HepG2 (cell line): Measurements from ENCODE around the gene TTC23. TPM values are rescaled to one million over a fixed set of nuclear protein-coding genes. Genes with fewer than 3 reads are reported as not detected.

Experiments used
- ATAC-seq: fragments of 200-7000 bp; cut with Tn5 transposase; 3 replicates; pipeline ENCODE4 v1.9.1; 2020; ENCODE audit warnings: mild to moderate bottlenecking, moderate library complexity
- BruUV-seq: library from RNA; stranded (reverse); fragments of 400-500 nt; replicated peaks from 2 replicates; lab custom pipeline; 2021; lab: Mats Ljungman, UMichigan
- CTCF ChIA-PET: fragments of 300-600 bp; formaldehyde crosslinking; extraction: SDS; loops from one replicate; lab custom pipeline; 2021; ENCODE audit warnings: low total read pairs, inconsistent platforms, low intra/inter-chr PET ratio; lab: Yijun Ruan, JAX
- POLR2A ChIA-PET: fragments of 350-600 bp; sonication (Branson Sonifier 250); formaldehyde crosslinking; loops from one replicate; lab custom pipeline; 2020; ENCODE audit warnings: antibody characterized with exemption, inconsistent platforms; lab: Yijun Ruan, JAX
- DNase-seq: peaks from one replicate; pipeline ENCODE4 v3.0.0-alpha.2; 2015; ENCODE audit warnings: low spot score
- FAIRE-seq: peaks from 3 replicates; lab custom pipeline; 2011; peaks lifted over from hg19 to GRCh38; lab: Jason Lieb, UNC
- H2AFZ ChIP-seq: one replicate; pipeline ENCODE4 v1.6.1; 2011; ENCODE audit warnings: low read length, inconsistent platforms
- H3K27ac ChIP-seq: fragments of 300-600 bp; 3 replicates; pipeline ENCODE4 v1.8.0; 2011; ENCODE audit warnings: mixed run types, mild to moderate bottlenecking, mixed read lengths, low read length, inconsistent platforms; ENCODE audit not compliant: insufficient read depth; ENCODE audit errors: extremely low read length
- H3K27me3 ChIP-seq, 2 experiments: fragments of 200-600 bp in 1 of 2; 2 replicates in 1 of 2; 3 replicates in 1 of 2; pipeline versions ENCODE4 v1.6.0 to v1.8.0; 2011; ENCODE audit warnings: low read length in 2 of 2, mild to moderate bottlenecking in 2 of 2, moderate library complexity in 2 of 2, inconsistent platforms in 1 of 2; ENCODE audit not compliant: insufficient read depth in 2 of 2, control insufficient read depth in 1 of 2
- H3K36me3 ChIP-seq, 2 experiments: fragments of 200-600 bp in 1 of 2; replicated peaks in 1 of 2; 2 replicates in 1 of 2; 3 replicates in 1 of 2; pipeline versions ENCODE4 v1.5.1 to v1.8.0; 2011; ENCODE audit warnings: low read length in 2 of 2, inconsistent platforms in 1 of 2; ENCODE audit not compliant: insufficient read depth in 2 of 2, control insufficient read depth in 1 of 2
- H3K4me1 ChIP-seq: 2 replicates; pipeline ENCODE4 v1.5.1; 2012; ENCODE audit warnings: low read length, inconsistent platforms; ENCODE audit not compliant: insufficient read depth
- H3K4me2 ChIP-seq: 2 replicates; pipeline ENCODE4 v1.6.0; 2011; ENCODE audit warnings: low read depth, low read length, inconsistent platforms
- H3K4me3 ChIP-seq, 3 experiments: fragments of 200-600 bp in 1 of 3; sonication (generic), shearing (Covaris generic) in 1 of 3; replicated peaks in 1 of 3; 2 replicates each; pipeline ENCODE4 v1.5.1; 2011 to 2016; ENCODE audit warnings: low read length in 3 of 3, inconsistent platforms in 2 of 3, low read depth in 2 of 3, mild to moderate bottlenecking in 2 of 3, control low read depth in 1 of 3, mixed read lengths in 1 of 3; ENCODE audit not compliant: insufficient read depth in 1 of 3
- H3K79me2 ChIP-seq: one replicate; pipeline ENCODE4 v1.6.1; 2011; ENCODE audit warnings: low read length, inconsistent platforms; ENCODE audit not compliant: insufficient read depth
- H3K9ac ChIP-seq: 2 replicates; pipeline ENCODE4 v1.6.0; 2011; ENCODE audit warnings: mild to moderate bottlenecking, low read depth, low read length, inconsistent platforms; ENCODE audit not compliant: insufficient read depth
- H3K9me3 ChIP-seq: 2 replicates; pipeline ENCODE4 v1.5.1; 2012; ENCODE audit warnings: mild to moderate bottlenecking, low read length
- H4K20me1 ChIP-seq: 2 replicates; pipeline ENCODE4 v1.6.0; 2011; ENCODE audit warnings: inconsistent platforms, mild to moderate bottlenecking, low read length, moderate library complexity; ENCODE audit not compliant: insufficient read depth
- AGO2 ChIP-seq: fragments of 200-400 bp; formaldehyde crosslinking; optimal IDR thresholded peaks from 2 replicates; pipeline ENCODE3; 2017; ENCODE audit warnings: mild to moderate bottlenecking, low read depth, low read length, moderate library complexity
- ATF7-NPFF ChIP-seq: sonication (generic); formaldehyde crosslinking; IDR thresholded peaks from 2 replicates; pipeline ENCODE4 v1.8.1; 2023; ENCODE audit warnings: mild to moderate bottlenecking, low read depth, missing genetic modification reagents, moderate library complexity
- CTCF ChIP-seq: sonication (generic); formaldehyde crosslinking; IDR thresholded peaks from 2 replicates; pipeline ENCODE4 v1.5.0; 2020; ENCODE audit warnings: mild to moderate bottlenecking, missing genetic modification reagents, moderate library complexity
- HOXA3 ChIP-seq: sonication (generic); formaldehyde crosslinking; IDR thresholded peaks from 2 replicates; pipeline ENCODE4 v1.5.0; 2020; ENCODE audit warnings: missing genetic modification reagents
- LBX2 ChIP-seq: sonication (generic); formaldehyde crosslinking; IDR thresholded peaks from 2 replicates; pipeline ENCODE4 v1.5.0; 2020; ENCODE audit warnings: missing genetic modification reagents, mild to moderate bottlenecking, borderline replicate concordance
- MAX ChIP-seq: IDR thresholded peaks from 2 replicates; pipeline ENCODE4 v1.6.1; 2012; ENCODE audit warnings: inconsistent platforms
- RXRB ChIP-seq: IDR thresholded peaks from 2 replicates; pipeline ENCODE4 v1.6.1; 2016; ENCODE audit warnings: borderline replicate concordance, missing genetic modification reagents, missing compliant biosample characterization
- TERF1 ChIP-seq: sonication (generic); formaldehyde crosslinking; IDR thresholded peaks from 2 replicates; pipeline ENCODE4 v1.8.0; 2022; ENCODE audit warnings: mild to moderate bottlenecking, missing genetic modification reagents, moderate library complexity
- ZBTB33 ChIP-seq: sonication (generic); formaldehyde crosslinking; IDR thresholded peaks from 2 replicates; pipeline ENCODE4 v1.4.0; 2020; ENCODE audit warnings: missing genetic modification reagents
- ZBTB42 ChIP-seq: sonication (generic); formaldehyde crosslinking; IDR thresholded peaks from 2 replicates; pipeline ENCODE4 v1.5.0; 2020; ENCODE audit warnings: mild to moderate bottlenecking, missing genetic modification reagents
- ZFP36L1 ChIP-seq: sonication (generic); formaldehyde crosslinking; IDR thresholded peaks from 2 replicates; pipeline ENCODE4 v1.8.0; 2022; ENCODE audit warnings: mild to moderate bottlenecking, missing genetic modification reagents, moderate library complexity
- ZNF143 ChIP-seq: sonication (generic); formaldehyde crosslinking; IDR thresholded peaks from 2 replicates; pipeline ENCODE4 v1.4.0; 2020; ENCODE audit warnings: missing genetic modification reagents
- WGBS: methylation state at CpG from one replicate; pipeline ENCODE4 v1.1.6; 2017; ENCODE audit warnings: low lambda C conversion rate; 5-methylcytosine and 5-hydroxymethylcytosine counted together
- in situ Hi-C: cut with HindIII; loops from 2 replicates; pipeline ENCODE4 v1.10.0; 2017; ENCODE audit warnings: low pct_unique_long_range_greater_than_20kb; ENCODE audit not compliant: extremely low pct_ligation_motif_present
- intact Hi-C: fragments of 100-400 bp; cut with micrococcal nuclease; formaldehyde crosslinking; loops from one replicate; pipeline ENCODE4 v1.10.0; 2022; ENCODE audit not compliant: unreplicated experiment
- polyA plus RNA-seq, 8 experiments: library from polyadenylated mRNA; depleted of rRNA in 3 of 8; stranded (reverse) in 7 of 8; unstranded in 1 of 8; fragments of >200 nt; fragmentation: Illumina TruSeq in 4 of 8; extraction: Trizol in 4 of 8; gene quantifications; 2 replicates each; pipeline versions ENCODE4 v1.2.1 to v1.2.3, GENCODE V29; 2011 to 2016; ENCODE audit warnings: low read depth in 4 of 8, missing spikeins in 1 of 8, mixed read lengths in 1 of 8; ENCODE audit not compliant: insufficient read depth in 1 of 8
- total RNA-seq, 5 experiments: library from RNA; depleted of rRNA; stranded (reverse); fragments of >200 nt; fragmentation: Illumina TruSeq; extraction: Trizol; gene quantifications; 2 replicates each; pipeline ENCODE4 v1.2.3, GENCODE V29; 2016; ENCODE audit warnings: low read depth in 1 of 5

TTC23 gene
- total and polyA plus RNA-seq, 2 of the 13 experiments (the other 11 are each of a cell fraction or from before 2014, with no cell fraction given) = 1.6 to 11.7 TPM

GRCh38 chr15:99106417-99107220 lies 142.8 kb downstream of the TTC23 start (continued):
- no peak for TF ChIP-seq ZNF143 (CRISPR knock-in tag)
- no peak for TF ChIP-seq ZFP36L1

GRCh38 chr15:99105514-99106341 lies 143.7 kb downstream of the TTC23 start:
- H3K79me2 ChIP-seq = no peaks in the 10 kb centered on the region
- no peak overlapping the region for H3K27ac ChIP-seq
- H3K9ac ChIP-seq = peak overlapping the region; percentile 54
- DNase-seq = no peak
- no TSS peak for BruUV-seq
- no peaks in the 10 kb centered on the region for H3K9me3 ChIP-seq
- no peak for ATAC-seq
- H2AFZ ChIP-seq = no peak overlapping the region
- H4K20me1 ChIP-seq = no peaks in the 10 kb centered on the region
- ChIA-PET CTCF (interaction anchor here (0.8 to 2.3 kb wide), 2 partner anchors 18 to 108 kb away, joined by 3 to 24 read pairs; no protein-coding TSS in a partner anchor), POLR2A (interaction anchor here (0.9 to 1.8 kb wide), 3 partner anchors 9 to 30 kb away, joined by 5 read pairs; no protein-coding TSS in a partner anchor)
- H3K4me2 ChIP-seq = peak overlapping the region; percentile 82
- FAIRE-seq = no peak
- intact Hi-C loops = loop anchor here (1.0 kb wide), 1 partner anchor 108 kb away; no protein-coding TSS in a partner anchor
- H3K4me3 ChIP-seq = peak overlapping the region; percentile 42 to 79 (median 66); a peak in 4 of 6 replicates
- H3K36me3 ChIP-seq = no peaks in the 10 kb centered on the region
- in situ Hi-C loops = no loop called here
- peaks cover 1 to 14% of the 10 kb centered on the region in 2 experiments; a peak in 3 of 5 replicates for H3K27me3 ChIP-seq
- H3K4me1 ChIP-seq = peaks cover 28% of the 10 kb centered on the region
- 83% methylated on average over 74 of the region's 116 CpGs for WGBS
- no peak for TF ChIP-seq RXRB (CRISPR knock-in tag)
- TF ChIP-seq AGO2 = peak; percentile 42
- TF ChIP-seq HOXA3 (CRISPR knock-in tag) = 0 out of 2 replicates have a peak, but pooled peaks have one; percentile 22
- TF ChIP-seq MAX = 0 out of 2 replicates have a peak, but pooled peaks have one; percentile 47
- TF ChIP-seq ZBTB42 (CRISPR knock-in tag) = no peak
- peak; percentile 91 for TF ChIP-seq ZBTB33 (CRISPR knock-in tag)
- peak; percentile 15; the same call in 1 of the 2 replicates for TF ChIP-seq CTCF (CRISPR knock-in tag)
- 0 out of 2 replicates have a peak, but pooled peaks have one; percentile 35 for TF ChIP-seq ATF7-NPFF (CRISPR knock-in tag)
- TF ChIP-seq TERF1 (CRISPR knock-in tag) = 0 out of 2 replicates have a peak, but pooled peaks have one; percentile 68
- 0 out of 2 replicates have a peak, but pooled peaks have one; percentile 12 for TF ChIP-seq LBX2
